IPS-18c (cell line): ENCODE results near the gene HTR1A.

Source experiments
- H3K4me3 ChIP-seq: 2 replicates; pipeline ENCODE4 v1.7.0; 2013; ENCODE audit warnings: low read depth, mild to moderate bottlenecking, low read length, moderate library complexity; ENCODE audit not compliant: insufficient read depth
- H3K9me3 ChIP-seq: one replicate; pipeline ENCODE4 v1.6.1; 2013; ENCODE audit warnings: mild to moderate bottlenecking, low read length, moderate library complexity; ENCODE audit not compliant: control insufficient read depth, insufficient read depth

HTR1A gene

DNA sequence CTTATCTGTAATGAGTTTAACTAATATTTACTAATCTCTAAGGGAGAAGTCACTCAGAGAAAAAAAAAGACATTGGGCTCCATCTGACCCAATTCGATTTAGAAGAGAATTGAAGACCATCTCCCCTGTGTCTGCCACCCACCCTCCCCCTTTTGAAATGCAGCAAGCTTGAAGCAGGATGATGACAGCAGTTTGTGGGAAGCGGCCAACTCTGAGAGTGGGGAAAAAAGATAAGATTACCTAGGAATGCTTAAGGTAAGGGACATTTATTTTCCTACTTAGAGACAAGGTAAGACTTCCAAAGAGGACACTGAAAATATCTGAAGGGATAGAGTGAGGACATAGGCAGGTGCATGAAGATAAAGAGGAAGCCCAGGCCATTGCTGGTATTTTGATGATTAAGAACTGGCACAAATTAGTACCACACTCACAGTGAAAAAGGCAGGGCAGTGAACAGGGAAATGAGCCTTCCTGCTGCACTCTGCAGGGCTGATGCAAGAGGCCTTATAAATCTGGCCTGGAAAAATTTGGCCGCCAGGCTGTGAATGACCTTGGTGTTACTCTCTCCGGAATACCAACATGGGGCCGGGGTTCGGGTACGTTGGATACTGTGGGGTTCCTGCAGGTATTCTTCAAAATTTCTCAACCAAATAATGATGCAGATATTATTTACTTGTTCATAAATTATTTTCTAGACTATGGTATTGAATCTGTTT lies 42.3 kb downstream of the HTR1A start:
- Histone ChIP-seq H3K4me3 (no peak overlapping the region), H3K9me3 (no peaks in the 10 kb centered on the region)

DNA sequence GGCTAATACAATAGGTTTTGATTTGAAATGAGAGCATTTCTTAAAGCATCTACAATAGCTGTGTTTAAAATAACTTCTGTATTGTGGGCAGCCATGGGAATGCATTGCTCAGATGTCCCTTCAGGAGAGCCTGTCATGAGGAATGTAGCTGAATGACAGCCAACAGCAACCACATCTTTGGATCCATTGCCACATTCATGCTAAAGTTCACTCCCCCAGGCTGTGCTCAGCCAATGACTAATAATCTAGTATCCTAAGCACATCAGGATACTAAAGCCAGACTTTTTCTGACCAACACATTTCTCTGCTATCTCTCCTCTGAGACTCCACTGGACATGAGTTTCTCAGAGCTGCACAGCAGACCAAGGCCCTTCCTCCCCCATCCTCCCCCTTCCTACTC lies 45.5 kb downstream of the HTR1A start:
- H3K4me3 ChIP-seq: no peak overlapping the region
- H3K9me3 ChIP-seq: no peaks in the 10 kb centered on the region

DNA sequence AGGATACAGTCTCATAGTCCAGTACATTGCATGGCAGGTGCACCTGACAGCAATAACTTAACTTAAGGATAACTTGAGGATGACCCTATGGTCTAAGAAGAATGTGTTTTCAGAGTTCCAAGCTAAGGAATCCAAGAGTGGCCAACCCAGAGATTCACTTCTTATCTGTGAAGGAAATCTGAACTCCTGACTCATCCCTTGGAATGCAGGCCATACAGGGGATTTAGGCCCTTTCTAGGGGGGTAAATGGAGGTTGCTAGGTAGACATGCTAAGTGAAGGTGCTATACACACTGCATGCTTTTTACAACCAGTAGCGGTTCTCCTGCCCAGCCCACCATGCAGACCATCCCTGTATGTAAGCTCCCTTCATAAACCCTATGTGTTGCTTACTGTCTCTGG lies 50.4 kb downstream of the HTR1A start:
- Histone ChIP-seq H3K9me3 (no peaks in the 10 kb centered on the region), H3K4me3 (no peak overlapping the region)
